GM12878 (cell line): Measurements from ENCODE around the gene SEMA3A. TPM values are rescaled to one million over a fixed set of nuclear protein-coding genes. Genes with fewer than 3 reads are reported as not detected.

Experiments
- ATAC-seq: fragments of 200-7000 bp; cut with Tn5 transposase; 3 replicates; pipeline ENCODE4 v1.9.1; 2020; ENCODE audit warnings: mild to moderate bottlenecking, moderate library complexity
- BruUV-seq: library from RNA; stranded (reverse); fragments of 400-500 nt; replicated peaks from 2 replicates; lab custom pipeline; 2021; lab: Mats Ljungman, UMichigan
- CTCF ChIA-PET: fragments of 300-600 bp; sonication (Branson Sonifier 250); formaldehyde crosslinking; extraction: SDS; loops from one replicate; lab custom pipeline; 2021; ENCODE audit warnings: inconsistent platforms; lab: Yijun Ruan, JAX
- POLR2A ChIA-PET: fragments of 350-600 bp; formaldehyde crosslinking; extraction: SDS; loops from one replicate; lab custom pipeline; 2021; ENCODE audit warnings: inconsistent platforms; lab: Charles Lee
- RAD21 ChIA-PET: fragments of 300-600 bp; sonication (Branson Sonifier 250); formaldehyde crosslinking; loops from one replicate; lab custom pipeline; 2023; ENCODE audit warnings: antibody characterized with exemption; ENCODE audit not compliant: unreplicated experiment; lab: Charles Lee
- SMC1A ChIA-PET: fragments of 300-600 bp; sonication (Branson Sonifier 250); formaldehyde crosslinking; loops from one replicate; lab custom pipeline; 2023; ENCODE audit not compliant: unreplicated experiment, uncharacterized antibody; lab: Charles Lee
- DNase-seq: peaks from one replicate; pipeline ENCODE4 v3.0.0-alpha.2; 2011; ENCODE audit warnings: low read depth, low spot score
- FAIRE-seq: peaks from 3 replicates; lab custom pipeline; 2011; peaks lifted over from hg19 to GRCh38; lab: Jason Lieb, UNC
- H2AFZ ChIP-seq: 2 replicates; pipeline ENCODE4 v1.6.0; 2011; ENCODE audit warnings: low read depth, low read length, control low read depth; ENCODE audit not compliant: control insufficient read depth
- H3K27ac ChIP-seq: 2 replicates; pipeline ENCODE4 v1.5.1; 2011; ENCODE audit warnings: control low read depth; ENCODE audit not compliant: control insufficient read depth, insufficient read depth
- H3K27me3 ChIP-seq, 2 experiments: replicated peaks in 1 of 2; 2 replicates each; pipeline versions ENCODE4 v1.6.0 to v1.6.1; 2011; ENCODE audit warnings: low read length in 1 of 2; ENCODE audit not compliant: control insufficient read depth in 2 of 2, insufficient read depth in 2 of 2
- H3K36me3 ChIP-seq, 2 experiments: 2 replicates each; pipeline ENCODE4 v1.5.1; 2011; ENCODE audit warnings: low read length in 1 of 2; ENCODE audit not compliant: control insufficient read depth in 2 of 2, insufficient read depth in 2 of 2
- H3K4me1 ChIP-seq: 2 replicates; pipeline ENCODE4 v1.6.1; 2011; ENCODE audit warnings: mild to moderate bottlenecking, low read length, moderate library complexity, mixed read lengths; ENCODE audit not compliant: control insufficient read depth, insufficient read depth
- H3K4me2 ChIP-seq: 2 replicates; pipeline ENCODE4 v1.6.0; 2011; ENCODE audit warnings: control low read depth; ENCODE audit not compliant: control insufficient read depth, insufficient read depth
- H3K4me3 ChIP-seq: fragments of 200-600 bp; sonication (generic); 2 replicates; pipeline ENCODE4 v1.5.1; 2016
- H3K79me2 ChIP-seq: 2 replicates; pipeline ENCODE4 v1.6.0; 2011; ENCODE audit warnings: low read length; ENCODE audit not compliant: control insufficient read depth, insufficient read depth
- H3K9ac ChIP-seq: 2 replicates; pipeline ENCODE4 v1.8.0; 2011; ENCODE audit warnings: low read length, control low read depth, mixed read lengths; ENCODE audit not compliant: control insufficient read depth, insufficient read depth
- H3K9me3 ChIP-seq: replicated peaks from 3 replicates; pipeline ENCODE4 v1.5.1; 2011; ENCODE audit warnings: mild to moderate bottlenecking, low read length; ENCODE audit not compliant: control insufficient read depth, insufficient read depth
- H4K20me1 ChIP-seq: 2 replicates; pipeline ENCODE4 v1.6.0; 2011; ENCODE audit not compliant: control insufficient read depth, insufficient read depth
- BACH1 ChIP-seq: fragments of 450-650 bp; IDR thresholded peaks from 2 replicates; pipeline ENCODE4 v1.6.1; 2017; ENCODE audit warnings: mild to moderate bottlenecking, borderline replicate concordance
- HDAC6 ChIP-seq: fragments of 200-600 bp; sonication (generic); IDR thresholded peaks from one replicate; pipeline ENCODE4 v1.8.0; 2017; ENCODE audit warnings: antibody characterized with exemption; ENCODE audit not compliant: unreplicated experiment
- IRF4 ChIP-seq: IDR thresholded peaks from 2 replicates; pipeline ENCODE4 v1.6.1; 2011; ENCODE audit warnings: low read depth, low read length
- NR2F1 ChIP-seq: fragments of 450-650 bp; conservative IDR thresholded peaks from 2 replicates; pipeline ENCODE4 v1.6.1; 2017; ENCODE audit warnings: mild to moderate bottlenecking
- PAX5 ChIP-seq: IDR thresholded peaks from 2 replicates; pipeline ENCODE4 v1.6.1; 2011; ENCODE audit warnings: low read depth, low read length, borderline replicate concordance
- RAD21 ChIP-seq: IDR thresholded peaks from 2 replicates; pipeline ENCODE4 v1.6.1; 2011; ENCODE audit warnings: mild to moderate bottlenecking, low read depth, low read length, moderate library complexity; ENCODE audit not compliant: insufficient read depth
- SREBF1 ChIP-seq: IDR thresholded peaks from 2 replicates; pipeline ENCODE4 v1.6.1; 2012; ENCODE audit warnings: mild to moderate bottlenecking, low read length
- WGBS: methylation state at CpG from one replicate; pipeline ENCODE4 v1.1.6; 2016; ENCODE audit warnings: low lambda C conversion rate; ENCODE audit not compliant: insufficient replicate concordance, insufficient coverage; ENCODE audit errors: missing lambda C conversion rate; 5-methylcytosine and 5-hydroxymethylcytosine counted together
- in situ Hi-C: fragments of 300-500 bp; cut with MboI; formaldehyde crosslinking; loops from 9 replicates; pipeline ENCODE4 v1.14.3; 2018; ENCODE audit warnings: mixed read lengths
- intact Hi-C: fragments of 100-400 bp; cut with micrococcal nuclease; formaldehyde crosslinking; loops from one replicate; pipeline ENCODE4 v1.14.2; 2022; ENCODE audit not compliant: unreplicated experiment
- polyA plus RNA-seq, 11 experiments: library from polyadenylated mRNA; depleted of rRNA in 4 of 11; unstranded in 6 of 11; stranded (reverse) in 5 of 11; fragments of >200 nt; fragmentation: Nextera tagmentation in 4 of 11; fragmentation: Illumina TruSeq in 1 of 11; extraction: Ambion mirVana in 4 of 11; extraction: Trizol in 1 of 11; gene quantifications; 1 replicate in 1 of 11; 2 replicates in 10 of 11; pipeline versions ENCODE4 v1.2.1 to v1.2.3, GENCODE V29; 2011 to 2016; ENCODE audit warnings: inconsistent platforms in 2 of 11, missing spikeins in 2 of 11, low read depth in 1 of 11
- total RNA-seq, 4 experiments: library from RNA; depleted of rRNA in 3 of 4; stranded (reverse); fragments of >200 nt in 3 of 4; fragmentation: Illumina TruSeq in 1 of 4; extraction: Trizol in 1 of 4; gene quantifications; 2 replicates each; pipeline versions ENCODE4 v1.2.1 to v1.2.3, GENCODE V29; 2013 to 2021
- TF ChIP-seq, protein P1 (sequence below): fragments of 450-650 bp; IDR thresholded peaks from 2 replicates; pipeline ENCODE4 v1.6.1; 2014; ENCODE audit warnings: mild to moderate bottlenecking
- TF ChIP-seq, protein P2 (sequence below): fragments of 150-350 bp; IDR thresholded peaks from 2 replicates; pipeline ENCODE4 v1.6.1; 2016; ENCODE audit warnings: low read depth, low read length
- TF ChIP-seq, protein P3 (sequence below): fragments of 450-650 bp; IDR thresholded peaks from 2 replicates; pipeline ENCODE4 v1.6.1; 2017; ENCODE audit warnings: mild to moderate bottlenecking, moderate library complexity

SEMA3A gene
- total and polyA plus RNA-seq, 10 of the 15 experiments (the other 5 are each of a cell fraction or from before 2014, with no cell fraction given) = 0.01 to 3.3 (median 0.24) TPM

DNA sequence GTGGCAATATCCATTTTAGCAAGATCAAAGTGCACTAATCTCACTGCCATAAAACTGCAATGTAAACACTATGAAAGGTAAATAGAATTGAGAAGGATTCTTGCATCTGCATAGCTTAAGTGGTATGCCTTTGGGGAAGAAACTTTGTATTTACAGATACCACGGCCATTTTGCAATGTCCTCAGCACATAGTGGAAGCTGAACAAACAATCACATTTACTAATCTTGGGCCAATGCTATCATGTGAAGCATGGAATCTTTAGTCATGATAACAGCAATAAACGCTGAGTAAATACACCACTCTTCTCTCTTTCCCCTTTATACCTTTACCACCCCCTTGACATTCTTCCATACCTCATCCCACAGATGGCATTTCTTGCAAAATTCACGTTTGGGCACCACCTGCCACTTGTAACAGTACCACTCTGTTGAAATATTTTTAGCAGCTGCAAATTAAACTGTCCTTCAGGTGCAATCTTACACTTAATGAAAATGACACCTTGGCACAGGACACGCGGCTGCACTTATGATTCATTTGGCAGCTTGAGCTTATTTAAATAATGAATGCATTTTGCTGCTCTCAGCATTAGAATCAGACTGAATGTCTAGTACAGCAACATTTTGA is 171.8 kb downstream of the SEMA3A start:
- CTCF ChIA-PET = interaction anchor here (1.8 kb wide), 1 partner anchor 9 kb away, joined by 4 read pairs; no protein-coding TSS in a partner anchor
- H4K20me1 ChIP-seq = no peaks in the 10 kb centered on the region
- in situ Hi-C loops = no loop called here

More for the DNA sequence above, 171.8 kb downstream of the SEMA3A start:
- H3K27ac ChIP-seq = no peak overlapping the region
- ChIA-PET POLR2A (no interaction called here), RAD21 (interaction anchor here (0.5 to 1.5 kb wide), 2 partner anchors 140 to 859 kb away, joined by 3 read pairs; no protein-coding TSS in a partner anchor), SMC1A (interaction anchor here (1.3 to 1.8 kb wide), 3 partner anchors 9 to 16 kb away, joined by 3 to 5 read pairs (median 3); no protein-coding TSS in a partner anchor)
- H3K4me3 ChIP-seq = no peak overlapping the region
- WGBS = 34% methylated on average over 5 of the region's 5 CpGs
- FAIRE-seq (no peak), DNase-seq (no peak)
- no TSS peak for BruUV-seq
- H3K4me1 ChIP-seq = no peaks in the 10 kb centered on the region
- H3K79me2 ChIP-seq = no peaks in the 10 kb centered on the region
- H3K27me3 ChIP-seq = no peaks in the 10 kb centered on the region
- TF ChIP-seq SREBF1 (no peak), IRF4 (no peak), RAD21 (no peak), PAX5 (no peak), BACH1 (no peak), HDAC6 (no peak), NR2F1 (no peak)
- TF ChIP-seq, protein P1, sequence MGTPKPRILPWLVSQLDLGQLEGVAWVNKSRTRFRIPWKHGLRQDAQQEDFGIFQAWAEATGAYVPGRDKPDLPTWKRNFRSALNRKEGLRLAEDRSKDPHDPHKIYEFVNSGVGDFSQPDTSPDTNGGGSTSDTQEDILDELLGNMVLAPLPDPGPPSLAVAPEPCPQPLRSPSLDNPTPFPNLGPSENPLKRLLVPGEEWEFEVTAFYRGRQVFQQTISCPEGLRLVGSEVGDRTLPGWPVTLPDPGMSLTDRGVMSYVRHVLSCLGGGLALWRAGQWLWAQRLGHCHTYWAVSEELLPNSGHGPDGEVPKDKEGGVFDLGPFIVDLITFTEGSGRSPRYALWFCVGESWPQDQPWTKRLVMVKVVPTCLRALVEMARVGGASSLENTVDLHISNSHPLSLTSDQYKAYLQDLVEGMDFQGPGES = no peak
- TF ChIP-seq, protein P2, sequence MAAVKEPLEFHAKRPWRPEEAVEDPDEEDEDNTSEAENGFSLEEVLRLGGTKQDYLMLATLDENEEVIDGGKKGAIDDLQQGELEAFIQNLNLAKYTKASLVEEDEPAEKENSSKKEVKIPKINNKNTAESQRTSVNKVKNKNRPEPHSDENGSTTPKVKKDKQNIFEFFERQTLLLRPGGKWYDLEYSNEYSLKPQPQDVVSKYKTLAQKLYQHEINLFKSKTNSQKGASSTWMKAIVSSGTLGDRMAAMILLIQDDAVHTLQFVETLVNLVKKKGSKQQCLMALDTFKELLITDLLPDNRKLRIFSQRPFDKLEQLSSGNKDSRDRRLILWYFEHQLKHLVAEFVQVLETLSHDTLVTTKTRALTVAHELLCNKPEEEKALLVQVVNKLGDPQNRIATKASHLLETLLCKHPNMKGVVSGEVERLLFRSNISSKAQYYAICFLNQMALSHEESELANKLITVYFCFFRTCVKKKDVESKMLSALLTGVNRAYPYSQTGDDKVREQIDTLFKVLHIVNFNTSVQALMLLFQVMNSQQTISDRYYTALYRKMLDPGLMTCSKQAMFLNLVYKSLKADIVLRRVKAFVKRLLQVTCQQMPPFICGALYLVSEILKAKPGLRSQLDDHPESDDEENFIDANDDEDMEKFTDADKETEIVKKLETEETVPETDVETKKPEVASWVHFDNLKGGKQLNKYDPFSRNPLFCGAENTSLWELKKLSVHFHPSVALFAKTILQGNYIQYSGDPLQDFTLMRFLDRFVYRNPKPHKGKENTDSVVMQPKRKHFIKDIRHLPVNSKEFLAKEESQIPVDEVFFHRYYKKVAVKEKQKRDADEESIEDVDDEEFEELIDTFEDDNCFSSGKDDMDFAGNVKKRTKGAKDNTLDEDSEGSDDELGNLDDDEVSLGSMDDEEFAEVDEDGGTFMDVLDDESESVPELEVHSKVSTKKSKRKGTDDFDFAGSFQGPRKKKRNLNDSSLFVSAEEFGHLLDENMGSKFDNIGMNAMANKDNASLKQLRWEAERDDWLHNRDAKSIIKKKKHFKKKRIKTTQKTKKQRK = no peak
- TF ChIP-seq, protein P3, sequence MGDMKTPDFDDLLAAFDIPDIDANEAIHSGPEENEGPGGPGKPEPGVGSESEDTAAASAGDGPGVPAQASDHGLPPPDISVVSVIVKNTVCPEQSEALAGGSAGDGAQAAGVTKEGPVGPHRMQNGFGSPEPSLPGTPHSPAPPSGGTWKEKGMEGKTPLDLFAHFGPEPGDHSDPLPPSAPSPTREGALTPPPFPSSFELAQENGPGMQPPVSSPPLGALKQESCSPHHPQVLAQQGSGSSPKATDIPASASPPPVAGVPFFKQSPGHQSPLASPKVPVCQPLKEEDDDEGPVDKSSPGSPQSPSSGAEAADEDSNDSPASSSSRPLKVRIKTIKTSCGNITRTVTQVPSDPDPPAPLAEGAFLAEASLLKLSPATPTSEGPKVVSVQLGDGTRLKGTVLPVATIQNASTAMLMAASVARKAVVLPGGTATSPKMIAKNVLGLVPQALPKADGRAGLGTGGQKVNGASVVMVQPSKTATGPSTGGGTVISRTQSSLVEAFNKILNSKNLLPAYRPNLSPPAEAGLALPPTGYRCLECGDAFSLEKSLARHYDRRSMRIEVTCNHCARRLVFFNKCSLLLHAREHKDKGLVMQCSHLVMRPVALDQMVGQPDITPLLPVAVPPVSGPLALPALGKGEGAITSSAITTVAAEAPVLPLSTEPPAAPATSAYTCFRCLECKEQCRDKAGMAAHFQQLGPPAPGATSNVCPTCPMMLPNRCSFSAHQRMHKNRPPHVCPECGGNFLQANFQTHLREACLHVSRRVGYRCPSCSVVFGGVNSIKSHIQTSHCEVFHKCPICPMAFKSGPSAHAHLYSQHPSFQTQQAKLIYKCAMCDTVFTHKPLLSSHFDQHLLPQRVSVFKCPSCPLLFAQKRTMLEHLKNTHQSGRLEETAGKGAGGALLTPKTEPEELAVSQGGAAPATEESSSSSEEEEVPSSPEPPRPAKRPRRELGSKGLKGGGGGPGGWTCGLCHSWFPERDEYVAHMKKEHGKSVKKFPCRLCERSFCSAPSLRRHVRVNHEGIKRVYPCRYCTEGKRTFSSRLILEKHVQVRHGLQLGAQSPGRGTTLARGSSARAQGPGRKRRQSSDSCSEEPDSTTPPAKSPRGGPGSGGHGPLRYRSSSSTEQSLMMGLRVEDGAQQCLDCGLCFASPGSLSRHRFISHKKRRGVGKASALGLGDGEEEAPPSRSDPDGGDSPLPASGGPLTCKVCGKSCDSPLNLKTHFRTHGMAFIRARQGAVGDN = no peak
- TF ChIP-seq, all 136 proteins: peak for 0
- no peak overlapping the region for H3K9ac ChIP-seq
- H3K9me3 ChIP-seq = no peaks in the 10 kb centered on the region
- no peak for ATAC-seq
- H3K36me3 ChIP-seq = no peaks in the 10 kb centered on the region
- H2AFZ ChIP-seq = no peak overlapping the region
- no peak overlapping the region for H3K4me2 ChIP-seq
- intact Hi-C loops = no loop called here
